BLaER1 treated with 17β-estradiol and CSF1 and Interleukin-3, amounts not matched to agents 10 nM and 100 nM (cell line): Measurements from ENCODE around the gene RCOR1.
A peak's percentile ranks its signal among the peaks of the same experiment; 100 is the strongest.

Experiments
- H3K27ac ChIP-seq, 11 experiments: shearing (Covaris generic); formaldehyde crosslinking; 2 replicates each; pipeline ENCODE4 v1.8.1; 2022
- H3K27me3 ChIP-seq, 11 experiments: shearing (Covaris generic); formaldehyde crosslinking; 2 replicates each; pipeline ENCODE4 v1.8.1; 2022
- H3K36me3 ChIP-seq, 11 experiments: shearing (Covaris generic); formaldehyde crosslinking; 2 replicates each; pipeline ENCODE4 v1.8.1; 2022
- H3K4me1 ChIP-seq, 10 experiments: shearing (Covaris generic); formaldehyde crosslinking; 2 replicates each; pipeline ENCODE4 v1.8.1; 2022
- H3K4me2 ChIP-seq, 11 experiments: shearing (Covaris generic); formaldehyde crosslinking; 2 replicates each; pipeline ENCODE4 v1.8.1; 2022
- H3K4me3 ChIP-seq, 10 experiments: shearing (Covaris generic); formaldehyde crosslinking; 2 replicates each; pipeline ENCODE4 v1.8.1; 2022
- H3K9ac ChIP-seq, 11 experiments: shearing (Covaris generic); formaldehyde crosslinking; 2 replicates each; pipeline ENCODE4 v1.8.1; 2022
- H3K9me3 ChIP-seq, 11 experiments: shearing (Covaris generic); formaldehyde crosslinking; replicated peaks in 1 of 11; 2 replicates each; pipeline ENCODE4 v1.8.1; 2022
- H4K20me1 ChIP-seq, 11 experiments: shearing (Covaris generic); formaldehyde crosslinking; 2 replicates each; pipeline ENCODE4 v1.8.1; 2022
- Cebpa-rat ChIP-seq, 11 experiments: shearing (Covaris generic); IDR thresholded peaks; 2 replicates each; pipeline ENCODE4 v1.8.1; 2022

Gene RCOR1

GRCh38 chr14:102771144-102771543, 178.7 kb downstream of the RCOR1 start:
- Histone ChIP-seq H3K4me2 (no peak overlapping the region), H3K27ac (no peak overlapping the region; a peak in 1 of 22 replicates), H3K4me1 (peaks cover 62 to 96% (median 68%) of the 10 kb centered on the region in 10 experiments), H4K20me1 (no peaks in the 10 kb centered on the region), H3K27me3 (no peaks in the 10 kb centered on the region), H3K36me3 (no peaks in the 10 kb centered on the region), H3K4me3 (no peak overlapping the region), H3K9me3 (no peaks in the 10 kb centered on the region; a peak in 1 of 22 replicates), H3K9ac (no peak overlapping the region)
- no peak for TF ChIP-seq Cebpa-rat (IDR thresholded peaks at IDR 0.05)

- H3K4me1 ChIP-seq, result peaks cover 63 to 86% (median 68%) of the 10 kb centered on the region in 10 experiments
- H3K9ac ChIP-seq, result no peak overlapping the region
- no peaks in the 10 kb centered on the region for H3K27me3 ChIP-seq
- peak overlapping the region in 3 of 11 experiments; percentile 11 to 99 (median 98); a peak in 2 of 22 replicates for H3K27ac ChIP-seq
- no peak overlapping the region for H3K4me3 ChIP-seq
- H3K4me2 ChIP-seq, result peak overlapping the region; percentile 9 to 89 (median 34); a peak in 18 of 22 replicates
- H3K9me3 ChIP-seq, result no peaks in the 10 kb centered on the region
- no peak for TF ChIP-seq Cebpa-rat (IDR thresholded peaks at IDR 0.05)
- H4K20me1 ChIP-seq, result peaks cover 0 to 3% (median 0%) of the 10 kb centered on the region in 11 experiments; a peak in 5 of 22 replicates
- H3K36me3 ChIP-seq, result no peaks in the 10 kb centered on the region
Measured at GRCh38 chr14:102772781-102773570, 180.5 kb downstream of the RCOR1 start.

- peak overlapping the region; percentile 51 to 89 (median 67) for H3K4me2 ChIP-seq
- H3K27me3 ChIP-seq, result no peaks in the 10 kb centered on the region
- H3K4me1 ChIP-seq, result peaks cover 58 to 80% (median 63%) of the 10 kb centered on the region in 10 experiments
- peak overlapping the region in 2 of 10 experiments; percentile 15 to 18; a peak in 2 of 20 replicates for H3K4me3 ChIP-seq
- H3K9ac ChIP-seq, result peak overlapping the region in 9 of 11 experiments; percentile 27 to 98 (median 48); a peak in 15 of 22 replicates
- no peaks in the 10 kb centered on the region for H3K9me3 ChIP-seq
- peak overlapping the region; percentile 11 to 99 (median 60); a peak in 19 of 22 replicates for H3K27ac ChIP-seq
- peaks cover 10 to 19% (median 13%) of the 10 kb centered on the region in 11 experiments; a peak in 20 of 22 replicates for H4K20me1 ChIP-seq
- TF ChIP-seq Cebpa-rat (IDR thresholded peaks at IDR 0.05), result no peak
- no peaks in the 10 kb centered on the region for H3K36me3 ChIP-seq
Measured at GRCh38 chr14:102774391-102775153, 182.1 kb downstream of the RCOR1 start.

GRCh38 chr14:102775855-102776760, 183.7 kb downstream of the RCOR1 start:
- no peaks in the 10 kb centered on the region for H3K9me3 ChIP-seq
- peak overlapping the region; percentile 80 to 100 (median 98); a peak in 21 of 22 replicates for H3K9ac ChIP-seq
- peaks cover 73 to 80% (median 78%) of the 10 kb centered on the region in 10 experiments for H3K4me1 ChIP-seq
- H3K27me3 ChIP-seq, result no peaks in the 10 kb centered on the region
- H3K4me2 ChIP-seq, result peak overlapping the region; percentile 56 to 89 (median 71)
- H4K20me1 ChIP-seq, result peaks cover 25 to 34% (median 28%) of the 10 kb centered on the region in 11 experiments
- H3K27ac ChIP-seq, result peak overlapping the region; percentile 80 to 99 (median 95)
- H3K36me3 ChIP-seq, result peaks cover 0 to 8% (median under 1%) of the 10 kb centered on the region in 11 experiments; a peak in 3 of 22 replicates
- no peak for TF ChIP-seq Cebpa-rat (IDR thresholded peaks at IDR 0.05)
- peak overlapping the region in 7 of 10 experiments; percentile 82 to 100 (median 99); a peak in 5 of 20 replicates for H3K4me3 ChIP-seq

- Histone ChIP-seq H3K4me3 (peak within 1 kb of the TSS; percentile 82 to 100 (median 99)), H3K27me3 (no peaks in the 10 kb centered on the region), H3K4me2 (peak within 1 kb of the TSS; percentile 80 to 95 (median 90)), H4K20me1 (peaks cover 33 to 43% (median 37%) of the 10 kb centered on the region in 11 experiments), H3K36me3 (peaks cover 0 to 14% (median 4%) of the 10 kb centered on the region in 11 experiments; a peak in 4 of 22 replicates), H3K27ac (peak within 1 kb of the TSS; percentile 94 to 99 (median 97)), H3K9me3 (no peaks in the 10 kb centered on the region), H3K9ac (peak within 1 kb of the TSS; percentile 96 to 100 (median 98)), H3K4me1 (peaks cover 70 to 76% (median 74%) of the 10 kb centered on the region in 10 experiments)
- no peak for TF ChIP-seq Cebpa-rat (IDR thresholded peaks at IDR 0.05)
Measured at GRCh38 chr14:102776761-102777710, 184.6 kb downstream of the RCOR1 start, which contains the start of gene TRAF3. Gene TRAF3 (plus strand): TSS chr14:102777449. CDS start chr14:102870202, 92,753 bp downstream.

GRCh38 chr14:102777711-102778337, 185.4 kb downstream of the RCOR1 start:
- H3K4me1 ChIP-seq, result peaks cover 64 to 72% (median 69%) of the 10 kb centered on the region in 10 experiments
- peak overlapping the region; percentile 80 to 95 (median 90) for H3K4me2 ChIP-seq
- peak overlapping the region; percentile 82 to 100 (median 99) for H3K4me3 ChIP-seq
- peaks cover 37 to 51% (median 45%) of the 10 kb centered on the region in 11 experiments for H4K20me1 ChIP-seq
- H3K9ac ChIP-seq, result peak overlapping the region; percentile 96 to 100 (median 98)
- H3K27me3 ChIP-seq, result no peaks in the 10 kb centered on the region
- H3K36me3 ChIP-seq, result peaks cover 0 to 14% (median 4%) of the 10 kb centered on the region in 11 experiments; a peak in 4 of 22 replicates
- TF ChIP-seq Cebpa-rat (IDR thresholded peaks at IDR 0.05), result no peak
- H3K27ac ChIP-seq, result peak overlapping the region; percentile 94 to 99 (median 97)
- no peaks in the 10 kb centered on the region for H3K9me3 ChIP-seq
